ENCODE measurements around the gene NAALADL2.
"Not testable (repeated sequence)": the region's sequence is repeated elsewhere in the genome, so short reads cannot be mapped to it uniquely, and the experiment has no call there.

DNA sequence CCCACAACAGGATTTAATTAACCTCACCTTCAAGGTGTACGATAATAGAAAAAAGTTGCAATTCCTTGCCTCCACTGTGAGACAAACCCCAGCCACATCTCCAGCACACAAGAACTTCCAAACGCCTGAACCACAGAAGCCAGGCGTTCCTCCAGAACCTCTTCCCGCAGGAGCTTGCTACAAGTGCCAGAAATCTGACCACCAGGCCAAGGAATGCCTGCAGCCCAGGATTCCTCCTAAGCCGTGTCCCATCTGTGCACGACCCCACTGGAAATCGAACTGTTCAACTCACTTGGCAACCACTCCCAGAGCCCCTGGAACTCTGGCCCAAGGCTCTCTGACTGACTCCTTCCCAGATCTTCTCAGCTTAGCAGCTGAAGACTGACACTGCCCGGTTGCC, 970.7 kb downstream of the NAALADL2 start:
- TF ChIP-seq CTCF (conservative IDR thresholded peaks at IDR 0.05 in 1 of 2, IDR thresholded peaks at IDR 0.05 in 1 of 2; ENCODE audit: low read depth in 1 of 2, low read length in 2 of 2); EZH2 (IDR thresholded peaks at IDR 0.05; ENCODE audit: low read length, missing control alignments): not testable (repeated sequence)
